Osteoblast (primary cell): ENCODE results near the gene SH3D21. TPM values are rescaled to one million over a fixed set of nuclear protein-coding genes. Genes with fewer than 3 reads are reported as not detected.

Experiments
- DNase-seq: peaks from one replicate; pipeline ENCODE4 v3.0.0; 2011; ENCODE audit warnings: low spot score, mixed read lengths; ENCODE audit not compliant: insufficient read length; ENCODE audit errors: missing footprints
- H2AFZ ChIP-seq: 2 replicates; pipeline ENCODE4 v1.6.0; 2011; ENCODE audit warnings: mild to moderate bottlenecking, low read length
- H3K27ac ChIP-seq: 2 replicates; pipeline ENCODE4 v1.5.1; 2011; ENCODE audit warnings: mild to moderate bottlenecking, low read depth, low read length, moderate library complexity
- H3K27me3 ChIP-seq: 2 replicates; pipeline ENCODE4 v1.6.0; 2012; ENCODE audit warnings: mild to moderate bottlenecking, control low read depth, inconsistent platforms, low read length, moderate library complexity; ENCODE audit not compliant: insufficient read depth
- H3K36me3 ChIP-seq: 2 replicates; pipeline ENCODE4 v1.5.1; 2011; ENCODE audit warnings: mild to moderate bottlenecking, low read length, control low read depth, moderate library complexity; ENCODE audit not compliant: insufficient read depth
- H3K4me1 ChIP-seq: 2 replicates; pipeline ENCODE4 v1.5.1; 2011; ENCODE audit warnings: mild to moderate bottlenecking, low read length, control low read depth, moderate library complexity; ENCODE audit not compliant: insufficient read depth
- H3K4me2 ChIP-seq: 2 replicates; pipeline ENCODE4 v1.6.0; 2011; ENCODE audit warnings: mild to moderate bottlenecking, low read length; ENCODE audit not compliant: insufficient read depth
- H3K4me3 ChIP-seq: fragments of 200-600 bp; sonication (generic); 3 replicates; pipeline ENCODE4 v1.5.1; 2012; ENCODE audit warnings: mild to moderate bottlenecking, low read length, inconsistent platforms; ENCODE audit not compliant: insufficient read depth
- H3K79me2 ChIP-seq: 2 replicates; pipeline ENCODE4 v1.6.0; 2012; ENCODE audit warnings: mild to moderate bottlenecking, low read length, control low read depth, inconsistent platforms; ENCODE audit not compliant: insufficient read depth
- H3K9me3 ChIP-seq: 2 replicates; pipeline ENCODE4 v1.5.1; 2011; ENCODE audit warnings: low read depth, low read length, control low read depth
- H4K20me1 ChIP-seq: 2 replicates; pipeline ENCODE4 v1.6.0; 2012; ENCODE audit warnings: mild to moderate bottlenecking, low read length, control low read depth; ENCODE audit not compliant: insufficient read depth
- total RNA-seq: library from RNA; depleted of rRNA; stranded (reverse); fragments of >200 nt; gene quantifications from 2 replicates; pipeline ENCODE4 v1.2.3, GENCODE V29; 2012
- TF ChIP-seq, protein P1 (sequence below): IDR thresholded peaks from 2 replicates; pipeline ENCODE4 v1.5.1; 2011; ENCODE audit warnings: mild to moderate bottlenecking, low read depth, low read length, moderate library complexity; ENCODE audit errors: extremely low read depth

SH3D21 gene
- total RNA-seq, 1 donor, result 2.2 TPM

DNA sequence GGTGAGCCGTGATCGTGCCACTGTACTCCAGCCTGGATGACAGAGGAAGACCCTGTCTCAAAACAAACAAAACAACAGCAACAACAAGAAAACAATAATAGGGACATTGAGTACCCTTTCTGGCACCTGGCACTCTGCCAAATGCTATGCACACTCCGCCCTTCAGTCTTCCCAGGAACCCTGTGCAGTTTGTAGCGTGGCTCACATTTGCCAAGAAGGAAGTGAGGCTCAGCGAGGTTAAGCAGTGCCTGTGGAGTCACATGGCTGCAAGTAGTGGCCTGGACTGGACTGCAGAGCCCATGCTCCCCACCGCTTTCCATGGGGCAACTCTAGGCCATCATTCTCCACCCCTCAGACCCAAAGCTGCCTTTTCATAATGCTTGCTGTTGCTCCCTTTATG lies 22.5 kb downstream of the SH3D21 start:
- Histone ChIP-seq H3K9me3 (no peaks in the 10 kb centered on the region), H3K4me3 (no peak overlapping the region), H3K79me2 (no peaks in the 10 kb centered on the region), H3K27ac (no peak overlapping the region), H3K4me2 (no peak overlapping the region), H3K27me3 (no peaks in the 10 kb centered on the region), H2AFZ (no peak overlapping the region), H3K36me3 (no peaks in the 10 kb centered on the region), H4K20me1 (no peaks in the 10 kb centered on the region), H3K4me1 (peaks cover 4% of the 10 kb centered on the region)
- TF ChIP-seq, protein P1, sequence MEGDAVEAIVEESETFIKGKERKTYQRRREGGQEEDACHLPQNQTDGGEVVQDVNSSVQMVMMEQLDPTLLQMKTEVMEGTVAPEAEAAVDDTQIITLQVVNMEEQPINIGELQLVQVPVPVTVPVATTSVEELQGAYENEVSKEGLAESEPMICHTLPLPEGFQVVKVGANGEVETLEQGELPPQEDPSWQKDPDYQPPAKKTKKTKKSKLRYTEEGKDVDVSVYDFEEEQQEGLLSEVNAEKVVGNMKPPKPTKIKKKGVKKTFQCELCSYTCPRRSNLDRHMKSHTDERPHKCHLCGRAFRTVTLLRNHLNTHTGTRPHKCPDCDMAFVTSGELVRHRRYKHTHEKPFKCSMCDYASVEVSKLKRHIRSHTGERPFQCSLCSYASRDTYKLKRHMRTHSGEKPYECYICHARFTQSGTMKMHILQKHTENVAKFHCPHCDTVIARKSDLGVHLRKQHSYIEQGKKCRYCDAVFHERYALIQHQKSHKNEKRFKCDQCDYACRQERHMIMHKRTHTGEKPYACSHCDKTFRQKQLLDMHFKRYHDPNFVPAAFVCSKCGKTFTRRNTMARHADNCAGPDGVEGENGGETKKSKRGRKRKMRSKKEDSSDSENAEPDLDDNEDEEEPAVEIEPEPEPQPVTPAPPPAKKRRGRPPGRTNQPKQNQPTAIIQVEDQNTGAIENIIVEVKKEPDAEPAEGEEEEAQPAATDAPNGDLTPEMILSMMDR, result no peak
- DNase-seq, result peak; percentile 74

DNA sequence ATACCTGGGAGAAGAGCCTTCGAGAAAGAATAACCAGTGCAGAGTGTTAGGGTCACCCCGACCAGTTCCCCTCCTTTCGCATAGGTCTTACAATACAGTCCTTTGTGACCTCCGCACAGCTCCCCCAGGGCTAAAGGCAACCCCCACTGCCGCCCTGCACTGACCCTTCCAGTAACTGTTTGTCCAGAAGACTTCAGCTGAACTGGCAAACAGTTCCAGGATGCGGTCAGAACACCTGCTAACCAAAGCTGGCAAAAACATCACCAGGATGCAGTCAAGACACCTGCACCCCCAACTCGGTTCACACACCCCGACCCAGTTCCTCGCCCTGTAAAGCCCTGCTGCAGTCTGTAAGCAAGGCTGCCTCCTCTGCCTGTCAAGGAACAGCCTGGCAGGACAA lies 23.6 kb downstream of the SH3D21 start:
- Histone ChIP-seq H3K79me2 (no peaks in the 10 kb centered on the region), H3K27me3 (no peaks in the 10 kb centered on the region), H3K4me2 (no peak overlapping the region), H3K36me3 (no peaks in the 10 kb centered on the region), H3K4me3 (no peak overlapping the region), H4K20me1 (peaks cover under 1% of the 10 kb centered on the region), H3K27ac (no peak overlapping the region), H3K4me1 (no peaks in the 10 kb centered on the region), H2AFZ (no peak overlapping the region), H3K9me3 (no peaks in the 10 kb centered on the region)
- TF ChIP-seq, protein P1, result no peak
- DNase-seq, result no peak

DNA sequence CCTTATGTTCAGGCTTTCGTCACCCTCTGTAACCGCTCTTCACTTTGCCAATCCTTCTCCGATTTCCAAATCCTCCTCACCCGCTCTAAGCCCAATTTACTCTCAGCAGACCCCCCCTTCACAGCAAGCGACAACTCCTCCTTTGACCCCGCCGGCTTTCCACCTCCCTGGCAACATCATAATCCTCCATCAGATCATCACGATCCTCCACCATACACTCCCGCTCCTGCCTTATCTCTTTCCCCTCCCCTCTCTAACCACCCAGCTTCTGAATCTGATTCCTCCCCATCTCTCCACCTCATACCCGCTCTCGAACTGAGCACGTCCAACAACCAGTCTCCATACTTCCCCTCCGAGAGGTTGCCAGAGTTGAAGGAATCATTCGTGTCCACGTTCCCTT lies 24.8 kb downstream of the SH3D21 start:
- Histone ChIP-seq H3K27ac (no peak overlapping the region), H3K4me2 (no peak overlapping the region), H4K20me1 (peaks cover 2% of the 10 kb centered on the region), H3K27me3 (no peaks in the 10 kb centered on the region), H3K4me3 (no peak overlapping the region), H2AFZ (no peak overlapping the region), H3K36me3 (no peaks in the 10 kb centered on the region), H3K4me1 (no peaks in the 10 kb centered on the region), H3K9me3 (no peaks in the 10 kb centered on the region), H3K79me2 (no peaks in the 10 kb centered on the region)
- no peak for DNase-seq
- TF ChIP-seq, protein P1, result no peak

DNA sequence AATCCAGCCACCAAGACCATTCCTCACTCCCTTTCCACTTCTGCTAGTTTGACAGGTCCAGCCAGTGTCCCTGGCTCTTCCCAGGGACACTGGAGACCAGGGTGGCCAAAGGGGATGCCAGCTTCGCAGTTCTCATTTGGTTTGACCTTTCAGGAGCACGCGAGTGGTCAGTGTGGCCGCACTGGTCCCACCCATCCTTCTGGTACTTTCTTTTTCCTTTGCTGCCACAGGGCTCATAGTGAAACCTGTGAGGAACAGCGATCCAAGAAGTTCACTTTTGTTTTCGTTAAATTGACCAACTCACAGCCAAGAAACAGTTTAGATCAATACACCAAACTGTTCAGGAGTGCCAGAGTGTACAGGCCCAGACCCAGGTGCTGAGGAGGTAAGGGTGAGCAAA lies 31.7 kb downstream of the SH3D21 start:
- no peak overlapping the region for H3K4me2 ChIP-seq
- no peak overlapping the region for H3K27ac ChIP-seq
- no peak overlapping the region for H3K4me3 ChIP-seq
- H2AFZ ChIP-seq, result no peak overlapping the region
- H3K36me3 ChIP-seq, result peaks cover 24% of the 10 kb centered on the region
- TF ChIP-seq, protein P1, result no peak
- no peak for DNase-seq
- no peaks in the 10 kb centered on the region for H3K27me3 ChIP-seq
- peaks cover under 1% of the 10 kb centered on the region for H3K4me1 ChIP-seq
- H4K20me1 ChIP-seq, result peaks cover 2% of the 10 kb centered on the region
- no peaks in the 10 kb centered on the region for H3K9me3 ChIP-seq
- no peaks in the 10 kb centered on the region for H3K79me2 ChIP-seq
